Retinal pigment epithelial cell (primary cell): ENCODE measurements around the gene SLC25A23.

Source experiments
- DNase-seq: peaks from one replicate; pipeline ENCODE4 v3.0.0-alpha.2; 2010; ENCODE audit warnings: low read depth
- H3K4me3 ChIP-seq: 2 replicates; pipeline ENCODE4 v1.5.1; 2011; ENCODE audit warnings: mild to moderate bottlenecking, low read length, control low read depth, moderate library complexity
- CTCF ChIP-seq: conservative IDR thresholded peaks from 2 replicates; pipeline ENCODE4 v1.5.1; 2011; ENCODE audit warnings: low read depth, low read length, control low read depth, inconsistent platforms

SLC25A23 gene

DNA sequence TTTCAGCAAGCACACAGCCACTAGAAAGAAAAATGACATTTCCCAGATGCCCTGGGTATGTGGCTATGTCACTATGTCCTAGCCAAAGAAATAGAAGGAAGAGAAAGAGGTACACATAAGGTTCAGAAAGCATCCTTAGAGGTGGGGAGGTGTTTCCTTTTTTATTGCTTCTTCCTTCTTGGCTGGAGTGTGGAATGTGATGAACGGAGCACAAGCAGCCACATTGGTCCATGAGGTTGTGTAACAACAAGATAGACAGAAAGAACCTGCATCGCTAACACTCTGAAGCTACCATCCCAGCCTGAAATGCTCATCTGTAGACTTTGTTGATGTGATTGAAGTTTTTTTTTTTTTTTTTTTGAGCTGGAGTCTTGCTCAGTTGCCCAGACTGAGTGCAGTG is 6.7 kb downstream of the SLC25A23 start:
- DNase-seq = no peak
- H3K4me3 ChIP-seq = no peak overlapping the region
- TF ChIP-seq CTCF = no peak

DNA sequence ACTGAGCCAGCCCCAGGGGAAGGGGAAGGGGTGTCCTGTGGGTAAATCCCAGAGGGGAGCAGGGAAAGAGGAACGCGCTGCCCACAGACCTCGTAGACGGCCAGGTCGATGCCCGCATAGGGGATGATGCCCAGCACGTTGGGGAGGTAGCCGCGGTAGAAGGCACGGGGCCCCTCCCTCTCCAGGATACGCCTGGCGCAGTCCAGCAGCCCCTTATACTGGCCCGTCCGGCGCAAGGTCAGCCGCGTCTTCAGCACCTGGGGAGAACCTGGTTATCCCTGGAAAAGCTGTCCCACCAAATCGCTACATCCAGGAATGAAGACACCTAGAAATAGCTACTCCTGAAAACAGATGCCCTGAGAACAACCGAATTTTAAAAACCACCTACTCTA is 7.4 kb downstream of the SLC25A23 start:
- no peak for TF ChIP-seq CTCF
- DNase-seq = no peak
- H3K4me3 ChIP-seq = no peak overlapping the region

GRCh38 chr19:6451583-6452222 is 7.9 kb downstream of the SLC25A23 start:
- no peak for DNase-seq
- H3K4me3 ChIP-seq = no peak overlapping the region
- no peak for TF ChIP-seq CTCF

GRCh38 chr19:6450166-6450565 is 9.4 kb downstream of the SLC25A23 start:
- TF ChIP-seq CTCF = no peak
- no peak overlapping the region for H3K4me3 ChIP-seq
- DNase-seq = no peak

DNA sequence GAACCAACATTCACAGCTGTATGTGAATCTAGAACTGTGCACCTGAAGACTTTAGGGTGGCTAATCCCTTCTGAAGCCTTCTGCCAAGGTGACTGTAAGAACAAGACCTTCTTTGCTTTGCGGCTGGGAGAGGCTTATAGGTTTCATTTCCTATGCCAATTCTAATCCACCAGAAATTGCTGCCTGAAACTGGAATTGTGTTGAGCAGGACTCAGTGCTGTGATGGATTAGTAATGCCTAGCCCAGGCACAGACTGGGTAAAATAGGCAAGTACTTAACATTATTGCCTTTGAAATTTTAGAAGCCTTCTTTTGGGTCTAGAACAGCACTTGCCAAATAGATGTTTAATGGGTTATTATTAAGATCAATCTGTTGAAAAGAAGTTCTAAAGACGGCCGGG is 11.5 kb downstream of the SLC25A23 start:
- H3K4me3 ChIP-seq = no peak overlapping the region
- TF ChIP-seq CTCF = no peak
- DNase-seq = no peak

DNA sequence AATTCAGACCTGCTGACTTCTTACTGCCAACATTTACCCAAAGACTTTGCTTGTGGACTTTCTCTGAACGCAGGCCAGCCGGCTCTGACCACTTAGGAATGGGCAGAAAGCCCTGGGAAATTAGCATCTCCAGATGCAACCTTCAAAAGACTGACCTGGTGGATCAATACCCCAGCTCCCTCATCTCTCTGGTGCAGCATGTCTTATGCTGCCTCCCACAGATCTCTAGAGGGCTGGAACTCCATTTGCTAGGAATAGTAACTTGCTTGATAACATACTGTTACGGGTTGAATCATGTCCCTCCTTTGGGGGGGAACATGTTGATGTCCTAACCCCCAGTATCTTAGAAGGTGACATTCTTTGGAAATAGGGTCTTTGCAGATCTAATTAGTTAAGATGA is 13.1 kb downstream of the SLC25A23 start:
- no peak for DNase-seq

GRCh38 chr19:6443986-6444385 is 15.6 kb downstream of the SLC25A23 start:
- no peak for TF ChIP-seq CTCF
- no peak for DNase-seq
- H3K4me3 ChIP-seq = no peak overlapping the region

More for the DNA sequence above, 13.1 kb downstream of the SLC25A23 start:
- TF ChIP-seq CTCF = no peak
- no peak overlapping the region for H3K4me3 ChIP-seq
